H9 (cell line): Measurements from ENCODE around the gene ZFYVE19. TPM values are rescaled to one million over a fixed set of nuclear protein-coding genes. Genes with fewer than 3 reads are reported as not detected.

Experiments
- DNase-seq: peaks from one replicate; pipeline ENCODE4 v3.0.0-alpha.2; 2017
- H2AFZ ChIP-seq: one replicate; pipeline ENCODE4 v1.6.1; 2013; ENCODE audit warnings: mild to moderate bottlenecking, low read length, control low read depth, moderate library complexity
- H2AK5ac ChIP-seq: 2 replicates; pipeline ENCODE4 v1.6.1; 2013; ENCODE audit warnings: low read length, control low read depth, mixed read lengths; ENCODE audit not compliant: insufficient read length
- H2BK120ac ChIP-seq: one replicate; pipeline ENCODE4 v1.6.1; 2013; ENCODE audit warnings: low read depth, mild to moderate bottlenecking, low read length, control low read depth, inconsistent platforms; ENCODE audit not compliant: poor library complexity, severe bottlenecking
- H2BK12ac ChIP-seq: 2 replicates; pipeline ENCODE4 v1.6.1; 2013; ENCODE audit warnings: low read length, control low read depth, mixed read lengths, low read depth; ENCODE audit not compliant: insufficient read length
- H2BK15ac ChIP-seq: 2 replicates; pipeline ENCODE4 v1.6.1; 2013; ENCODE audit warnings: low read depth, low read length, control low read depth
- H2BK20ac ChIP-seq: one replicate; pipeline ENCODE4 v1.6.1; 2013; ENCODE audit warnings: low read depth, mild to moderate bottlenecking, low read length, control low read depth, inconsistent platforms; ENCODE audit not compliant: poor library complexity, severe bottlenecking
- H2BK5ac ChIP-seq: 2 replicates; pipeline ENCODE4 v1.6.1; 2013; ENCODE audit warnings: low read length, control low read depth, mixed read lengths; ENCODE audit not compliant: insufficient read length
- H3K14ac ChIP-seq: 2 replicates; pipeline ENCODE4 v1.6.1; 2013; ENCODE audit warnings: low read length, control low read depth; ENCODE audit not compliant: insufficient read depth
- H3K18ac ChIP-seq: 2 replicates; pipeline ENCODE4 v1.6.1; 2013; ENCODE audit warnings: low read depth, mild to moderate bottlenecking, mixed read lengths, low read length, control low read depth; ENCODE audit not compliant: insufficient read length
- H3K23ac ChIP-seq: 2 replicates; pipeline ENCODE4 v1.6.1; 2013; ENCODE audit warnings: low read length, control low read depth, mixed read lengths, low read depth; ENCODE audit not compliant: insufficient read length
- H3K23me2 ChIP-seq: 2 replicates; pipeline ENCODE4 v1.6.1; 2013; ENCODE audit warnings: low read depth, mild to moderate bottlenecking, mixed read lengths, low read length, control low read depth; ENCODE audit not compliant: insufficient read length, poor library complexity, severe bottlenecking
- H3K27ac ChIP-seq: 2 replicates; pipeline ENCODE4 v1.5.1; 2013; ENCODE audit warnings: low read length, control low read depth, mixed read lengths, low read depth; ENCODE audit not compliant: insufficient read length
- H3K27me3 ChIP-seq: 2 replicates; pipeline ENCODE4 v1.6.1; 2013; ENCODE audit warnings: low read length, control low read depth, inconsistent platforms; ENCODE audit not compliant: insufficient read depth
- H3K4ac ChIP-seq: 2 replicates; pipeline ENCODE4 v1.6.1; 2013; ENCODE audit warnings: low read depth, mild to moderate bottlenecking, control low read depth, inconsistent platforms, low read length, moderate library complexity
- H3K4me1 ChIP-seq: 2 replicates; pipeline ENCODE4 v1.6.1; 2013; ENCODE audit warnings: low read length, control low read depth, inconsistent platforms; ENCODE audit not compliant: insufficient read depth
- H3K4me2 ChIP-seq: 2 replicates; pipeline ENCODE4 v1.6.1; 2013; ENCODE audit warnings: low read length, control low read depth, mixed read lengths; ENCODE audit not compliant: insufficient read length, insufficient read depth
- H3K56ac ChIP-seq: 2 replicates; pipeline ENCODE4 v1.6.1; 2013; ENCODE audit warnings: low read depth, mild to moderate bottlenecking, mixed read lengths, low read length, control low read depth; ENCODE audit not compliant: insufficient read length
- H3K79me1 ChIP-seq: 2 replicates; pipeline ENCODE4 v1.6.1; 2013; ENCODE audit warnings: low read depth, mild to moderate bottlenecking, moderate library complexity, low read length, control low read depth, inconsistent platforms; ENCODE audit not compliant: insufficient read depth, poor library complexity, severe bottlenecking
- H3K79me2 ChIP-seq: 2 replicates; pipeline ENCODE4 v1.6.1; 2013; ENCODE audit warnings: low read length, control low read depth, inconsistent platforms; ENCODE audit not compliant: insufficient read depth
- H3K9ac ChIP-seq: 2 replicates; pipeline ENCODE4 v1.6.1; 2013; ENCODE audit warnings: low read length, control low read depth, mixed read lengths; ENCODE audit not compliant: insufficient read length; ENCODE audit errors: extremely low read depth
- H3K9me3 ChIP-seq: one replicate; pipeline ENCODE4 v1.6.1; 2013; ENCODE audit warnings: low read depth, low read length, inconsistent platforms; ENCODE audit not compliant: control insufficient read depth
- H3T11ph ChIP-seq: one replicate; pipeline ENCODE4 v1.6.1; 2013; ENCODE audit warnings: mild to moderate bottlenecking, low read length, control low read depth, inconsistent platforms
- H4K20me1 ChIP-seq: one replicate; pipeline ENCODE4 v1.6.1; 2013; ENCODE audit not compliant: control insufficient read depth, insufficient read length, insufficient read depth
- H4K5ac ChIP-seq: 2 replicates; pipeline ENCODE4 v1.6.1; 2013; ENCODE audit warnings: low read depth, mild to moderate bottlenecking, mixed read lengths, low read length, control low read depth; ENCODE audit not compliant: insufficient read length
- H4K8ac ChIP-seq: replicated peaks from 2 replicates; pipeline ENCODE4 v1.6.1; 2013; ENCODE audit warnings: low read length, control low read depth, mixed read lengths, low read depth; ENCODE audit not compliant: insufficient read length
- H4K91ac ChIP-seq: 2 replicates; pipeline ENCODE4 v1.6.1; 2013; ENCODE audit warnings: low read depth, mild to moderate bottlenecking, moderate library complexity, mixed read lengths, low read length, control low read depth; ENCODE audit not compliant: insufficient read length
- H3K27ac Mint-ChIP-seq, 3 experiments: 2 replicates in 2 of 3; 3 replicates in 1 of 3; pipeline ENCODE4 v1.8.0; 2020 to 2021; ENCODE audit warnings: mixed read lengths in 3 of 3, mild to moderate bottlenecking in 1 of 3, moderate library complexity in 1 of 3
- H3K27me3 Mint-ChIP-seq: 2 replicates; pipeline ENCODE4 v1.8.0; 2021; ENCODE audit warnings: low read depth, mild to moderate bottlenecking, moderate library complexity, mixed read lengths
- H3K36me3 Mint-ChIP-seq, 3 experiments: 2 replicates in 2 of 3; 3 replicates in 1 of 3; pipeline ENCODE4 v1.8.0; 2020 to 2021; ENCODE audit warnings: low read depth in 3 of 3, mixed read lengths in 3 of 3; ENCODE audit not compliant: insufficient read depth in 1 of 3
- H3K4me1 Mint-ChIP-seq, 2 experiments: 2 replicates each; pipeline ENCODE4 v1.8.0; 2020; ENCODE audit warnings: mixed read lengths in 2 of 2
- H3K4me3 Mint-ChIP-seq, 2 experiments: 2 replicates in 1 of 2; 3 replicates in 1 of 2; pipeline ENCODE4 v1.8.0; 2020 to 2021; ENCODE audit warnings: mild to moderate bottlenecking in 2 of 2, mixed read lengths in 2 of 2, moderate library complexity in 1 of 2
- H3K9me3 Mint-ChIP-seq, 2 experiments: 2 replicates in 1 of 2; 3 replicates in 1 of 2; pipeline ENCODE4 v1.8.0; 2020; ENCODE audit warnings: mild to moderate bottlenecking in 2 of 2, mixed read lengths in 2 of 2, moderate library complexity in 1 of 2
- WGBS: extraction: QIAGEN DNeasy Blood & Tissue Kit; methylation state at CpG from one replicate; pipeline ENCODE4 v1.1.7; 2013; ENCODE audit warnings: missing lambda C conversion rate, low lambda C conversion rate, mixed read lengths; ENCODE audit not compliant: insufficient read length; ENCODE audit errors: extremely low coverage; 5-methylcytosine and 5-hydroxymethylcytosine counted together
- total RNA-seq: library from RNA; stranded (reverse); gene quantifications from 2 replicates; pipeline ENCODE4 v1.2.1, GENCODE V29; 2021
- TF ChIP-seq, protein P1 (sequence below): fragments of 200-600 bp; sonication (generic); conservative IDR thresholded peaks from 3 replicates; pipeline ENCODE4 v1.8.0; 2021; ENCODE audit warnings: antibody characterized with exemption, mild to moderate bottlenecking

The ZFYVE19 gene
- total RNA-seq, 1 experiment from 2014 or later = 11.3 TPM

- Histone ChIP-seq H3K4me1 (peaks cover 9% of the 10 kb centered on the region; the same call in 1 of the 2 replicates), H3K4me2 (no peak overlapping the region), H2AK5ac (no peak overlapping the region), H3K18ac (no peak overlapping the region), H3K79me2 (no peaks in the 10 kb centered on the region), H2BK5ac (no peak overlapping the region), H2AFZ (no peak overlapping the region), H3K56ac (no peak overlapping the region), H3K9me3 (no peaks in the 10 kb centered on the region), H2BK12ac (no peak overlapping the region), H3K23me2 (no peaks in the 10 kb centered on the region), H4K20me1 (no peaks in the 10 kb centered on the region), H3K23ac (no peak overlapping the region), H4K5ac (no peak overlapping the region), H2BK20ac (no peak overlapping the region), H2BK120ac (no peak overlapping the region), H4K8ac (no peak overlapping the region), H2BK15ac (no peak overlapping the region), H3T11ph (no peak overlapping the region), H3K79me1 (peaks cover 4% of the 10 kb centered on the region), H3K9ac (no peak overlapping the region), H3K4ac (no peak overlapping the region), H4K91ac (no peak overlapping the region), H3K27ac (no peak overlapping the region), H3K14ac (no peak overlapping the region), H3K27me3 (no peaks in the 10 kb centered on the region)
- no peaks in the 10 kb centered on the region for H3K27me3 Mint-ChIP-seq
- peaks cover 6 to 14% (median 13%) of the 10 kb centered on the region in 3 experiments; a peak in 5 of 7 replicates for H3K36me3 Mint-ChIP-seq
- no peak for DNase-seq
- H3K4me1 Mint-ChIP-seq = peaks cover 38 to 39% of the 10 kb centered on the region in 2 experiments
- no CpG with 5 or more reads among the region's 3 CpGs for WGBS
- H3K27ac Mint-ChIP-seq = no peak overlapping the region
- H3K4me3 Mint-ChIP-seq = no peak overlapping the region
- TF ChIP-seq, protein P1, sequence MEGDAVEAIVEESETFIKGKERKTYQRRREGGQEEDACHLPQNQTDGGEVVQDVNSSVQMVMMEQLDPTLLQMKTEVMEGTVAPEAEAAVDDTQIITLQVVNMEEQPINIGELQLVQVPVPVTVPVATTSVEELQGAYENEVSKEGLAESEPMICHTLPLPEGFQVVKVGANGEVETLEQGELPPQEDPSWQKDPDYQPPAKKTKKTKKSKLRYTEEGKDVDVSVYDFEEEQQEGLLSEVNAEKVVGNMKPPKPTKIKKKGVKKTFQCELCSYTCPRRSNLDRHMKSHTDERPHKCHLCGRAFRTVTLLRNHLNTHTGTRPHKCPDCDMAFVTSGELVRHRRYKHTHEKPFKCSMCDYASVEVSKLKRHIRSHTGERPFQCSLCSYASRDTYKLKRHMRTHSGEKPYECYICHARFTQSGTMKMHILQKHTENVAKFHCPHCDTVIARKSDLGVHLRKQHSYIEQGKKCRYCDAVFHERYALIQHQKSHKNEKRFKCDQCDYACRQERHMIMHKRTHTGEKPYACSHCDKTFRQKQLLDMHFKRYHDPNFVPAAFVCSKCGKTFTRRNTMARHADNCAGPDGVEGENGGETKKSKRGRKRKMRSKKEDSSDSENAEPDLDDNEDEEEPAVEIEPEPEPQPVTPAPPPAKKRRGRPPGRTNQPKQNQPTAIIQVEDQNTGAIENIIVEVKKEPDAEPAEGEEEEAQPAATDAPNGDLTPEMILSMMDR = no peak
- H3K9me3 Mint-ChIP-seq = no peaks in the 10 kb centered on the region
Measured at GRCh38 chr15:40790718-40791117, 16.2 kb upstream of the ZFYVE19 start.
